ENCODE measurements around the gene PRKCQ.

Gene PRKCQ

GRCh38 chr10:6591668-6592067 is 11.6 kb upstream of the PRKCQ start:
- no peak overlapping the region for H2AFZ ChIP-seq (ENCODE audit: low read length)
- H3F3A ChIP-seq (ENCODE audit: insufficient read depth, low read length), result no peaks in the 10 kb centered on the region
- H3K9me2 ChIP-seq (ENCODE audit: low read depth, low read length), result no peaks in the 10 kb centered on the region
- H3K36me3 ChIP-seq (ENCODE audit: insufficient read depth, low read length), result no peaks in the 10 kb centered on the region
- no peak overlapping the region for H3K27ac ChIP-seq (ENCODE audit: low read depth, low read length, poor library complexity, severe bottlenecking)
- no peak overlapping the region for H3K4me3 ChIP-seq (ENCODE audit: low read depth, low read length, poor library complexity, severe bottlenecking)
- no peaks in the 10 kb centered on the region for H3K27me3 ChIP-seq (ENCODE audit: insufficient read depth, low read length)
- H4K20me1 ChIP-seq (ENCODE audit: insufficient read depth, low read length), result no peaks in the 10 kb centered on the region
- H3K79me2 ChIP-seq (ENCODE audit: insufficient read depth, low read length), result no peaks in the 10 kb centered on the region
- no peak overlapping the region for H3K4me2 ChIP-seq (ENCODE audit: low read length)
- no peaks in the 10 kb centered on the region for H3K4me1 ChIP-seq (ENCODE audit: insufficient read depth, low read length, severe bottlenecking)
- TF ChIP-seq EZH2 (IDR thresholded peaks at IDR 0.05; ENCODE audit: borderline replicate concordance, low read length) (no peak), CTCF (IDR thresholded peaks at IDR 0.05; ENCODE audit: low read length) (no peak)
- no peak overlapping the region for H3K9ac ChIP-seq (ENCODE audit: low read length)
- H3K9me3 ChIP-seq (ENCODE audit: low read length), result no peaks in the 10 kb centered on the region

DNA sequence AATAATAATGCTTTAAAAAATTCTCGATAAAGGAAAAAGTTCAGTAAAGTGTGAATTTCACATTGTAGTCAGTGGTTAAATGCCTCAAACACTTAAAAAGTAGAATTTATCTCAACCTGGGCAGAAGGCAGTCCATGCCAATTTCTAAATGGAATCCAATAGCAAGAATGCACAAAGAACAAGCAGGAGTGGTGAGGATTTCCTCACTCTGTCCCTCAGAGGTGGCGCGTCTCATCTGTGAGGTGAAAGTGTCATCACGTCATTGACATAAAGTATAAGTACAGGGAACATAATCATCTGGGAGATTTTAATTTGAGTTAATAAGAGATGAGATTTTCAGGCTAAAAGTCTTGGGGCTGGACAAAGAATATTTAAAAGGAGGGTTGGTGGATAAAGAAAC is 10.0 kb upstream of the PRKCQ start:
- Histone ChIP-seq H3K36me3 (ENCODE audit: insufficient read depth, low read length) (no peaks in the 10 kb centered on the region), H3K27me3 (ENCODE audit: insufficient read depth, low read length) (no peaks in the 10 kb centered on the region), H3K4me2 (ENCODE audit: low read length) (no peak overlapping the region), H3K9ac (ENCODE audit: low read length) (no peak overlapping the region), H3K9me2 (ENCODE audit: low read depth, low read length) (no peaks in the 10 kb centered on the region), H3K27ac (ENCODE audit: low read depth, low read length, poor library complexity, severe bottlenecking) (no peak overlapping the region), H3K4me1 (ENCODE audit: insufficient read depth, low read length, severe bottlenecking) (no peaks in the 10 kb centered on the region), H3K4me3 (ENCODE audit: low read depth, low read length, poor library complexity, severe bottlenecking) (no peak overlapping the region), H3K9me3 (ENCODE audit: low read length) (no peaks in the 10 kb centered on the region), H3K79me2 (ENCODE audit: insufficient read depth, low read length) (no peaks in the 10 kb centered on the region), H2AFZ (ENCODE audit: low read length) (no peak overlapping the region), H3F3A (ENCODE audit: insufficient read depth, low read length) (no peaks in the 10 kb centered on the region), H4K20me1 (ENCODE audit: insufficient read depth, low read length) (no peaks in the 10 kb centered on the region)
- TF ChIP-seq CTCF (IDR thresholded peaks at IDR 0.05; ENCODE audit: low read length) (no peak), EZH2 (IDR thresholded peaks at IDR 0.05; ENCODE audit: borderline replicate concordance, low read length) (no peak)

GRCh38 chr10:6589287-6590094 is 9.4 kb upstream of the PRKCQ start:
- H3K36me3 ChIP-seq (ENCODE audit: insufficient read depth, low read length), result no peaks in the 10 kb centered on the region
- no peaks in the 10 kb centered on the region for H3K27me3 ChIP-seq (ENCODE audit: insufficient read depth, low read length)
- H3K9me3 ChIP-seq (ENCODE audit: low read length), result no peaks in the 10 kb centered on the region
- TF ChIP-seq CTCF (IDR thresholded peaks at IDR 0.05; ENCODE audit: low read length) (no peak), EZH2 (IDR thresholded peaks at IDR 0.05; ENCODE audit: borderline replicate concordance, low read length) (no peak)
- H3K27ac ChIP-seq (ENCODE audit: low read depth, low read length, poor library complexity, severe bottlenecking), result no peak overlapping the region
- H3K4me3 ChIP-seq (ENCODE audit: low read depth, low read length, poor library complexity, severe bottlenecking), result no peak overlapping the region
- no peaks in the 10 kb centered on the region for H3K9me2 ChIP-seq (ENCODE audit: low read depth, low read length)
- no peak overlapping the region for H3K9ac ChIP-seq (ENCODE audit: low read length)
- no peaks in the 10 kb centered on the region for H3K4me1 ChIP-seq (ENCODE audit: insufficient read depth, low read length, severe bottlenecking)
- H3K4me2 ChIP-seq (ENCODE audit: low read length), result no peak overlapping the region
- H3F3A ChIP-seq (ENCODE audit: insufficient read depth, low read length), result no peaks in the 10 kb centered on the region
- H4K20me1 ChIP-seq (ENCODE audit: insufficient read depth, low read length), result no peaks in the 10 kb centered on the region
- H2AFZ ChIP-seq (ENCODE audit: low read length), result no peak overlapping the region
- no peaks in the 10 kb centered on the region for H3K79me2 ChIP-seq (ENCODE audit: insufficient read depth, low read length)
